Measurements from ENCODE around the gene RBFOX2.
A peak's percentile ranks its signal among the peaks of the same experiment; 100 is the strongest.
"Not testable (repeated sequence)": the region's sequence is repeated elsewhere in the genome, so short reads cannot be mapped to it uniquely, and the experiment has no call there.

RBFOX2 gene

GRCh38 chr22:35812600-35812999 is 216.0 kb downstream of the RBFOX2 start:
- FAIRE-seq = no peak

GRCh38 chr22:35811670-35812069 is 217.0 kb downstream of the RBFOX2 start:
- no peak for FAIRE-seq

- no peak for FAIRE-seq
These were observed 218.8 kb downstream of the RBFOX2 start for GRCh38 chr22:35809816-35810215.

GRCh38 chr22:35808377-35808776 is 220.2 kb downstream of the RBFOX2 start:
- FAIRE-seq = no peak

- FAIRE-seq = not testable (repeated sequence)
These were observed 222.0 kb downstream of the RBFOX2 start for GRCh38 chr22:35806668-35807067.

- no peak for FAIRE-seq
These were observed 223.2 kb downstream of the RBFOX2 start for GRCh38 chr22:35805466-35805865.

GRCh38 chr22:35804421-35804820 is 224.2 kb downstream of the RBFOX2 start:
- FAIRE-seq = no peak

GRCh38 chr22:35802885-35803284 is 225.7 kb downstream of the RBFOX2 start:
- no peak for FAIRE-seq

- FAIRE-seq = not testable (repeated sequence)
These were observed 227.3 kb downstream of the RBFOX2 start for GRCh38 chr22:35801301-35801700.

- FAIRE-seq = no peak
These were observed 229.5 kb downstream of the RBFOX2 start for GRCh38 chr22:35799150-35799549.

GRCh38 chr22:35797411-35797810 is 231.2 kb downstream of the RBFOX2 start:
- FAIRE-seq = no peak

- FAIRE-seq = no peak
These were observed 233.1 kb downstream of the RBFOX2 start for GRCh38 chr22:35795476-35795875.

GRCh38 chr22:35792506-35792905 is 236.1 kb downstream of the RBFOX2 start:
- peak; percentile 61 for FAIRE-seq

GRCh38 chr22:35791788-35792187 is 236.8 kb downstream of the RBFOX2 start:
- not testable (repeated sequence) for FAIRE-seq

GRCh38 chr22:35785181-35785923 is 243.3 kb downstream of the RBFOX2 start:
- FAIRE-seq = no peak

- no peak for FAIRE-seq
These were observed 244.0 kb downstream of the RBFOX2 start for GRCh38 chr22:35784633-35785032.

- no peak for FAIRE-seq
These were observed 244.5 kb downstream of the RBFOX2 start for GRCh38 chr22:35783943-35784614.

GRCh38 chr22:35782504-35782903 is 246.1 kb downstream of the RBFOX2 start:
- no peak for FAIRE-seq

GRCh38 chr22:35781898-35782297 is 246.7 kb downstream of the RBFOX2 start:
- FAIRE-seq = no peak

GRCh38 chr22:35777335-35777975 is 251.2 kb downstream of the RBFOX2 start:
- no peak for FAIRE-seq

GRCh38 chr22:35775339-35775738 is 253.3 kb downstream of the RBFOX2 start:
- FAIRE-seq = no peak

GRCh38 chr22:35769974-35770373 is 258.6 kb downstream of the RBFOX2 start:
- FAIRE-seq = no peak

GRCh38 chr22:35766654-35767580 is 261.7 kb downstream of the RBFOX2 start:
- no peak for FAIRE-seq

All from endometrium (tissue), 2 donors.